ENCODE results near the gene TTC3.

Gene TTC3

GRCh38 chr21:37176716-37177115 lies 103.7 kb downstream of the TTC3 start:
- ATAC-seq (no peak), DNase-seq (no peak)
- Mint-ChIP-seq H3K4me3 (no peak overlapping the region), H3K27ac (no peak overlapping the region), H3K9me3 (no peaks in the 10 kb centered on the region), H3K4me1 (no peaks in the 10 kb centered on the region), H3K27me3 (no peaks in the 10 kb centered on the region)

GRCh38 chr21:37181059-37181458 lies 108.0 kb downstream of the TTC3 start:
- no peak for DNase-seq
- Mint-ChIP-seq H3K4me3 (no peak overlapping the region), H3K4me1 (peaks cover 14% of the 10 kb centered on the region), H3K9me3 (no peaks in the 10 kb centered on the region), H3K27ac (no peak overlapping the region), H3K27me3 (no peaks in the 10 kb centered on the region)
- ATAC-seq, result no peak

GRCh38 chr21:37182222-37182621 lies 109.2 kb downstream of the TTC3 start:
- ATAC-seq (no peak), DNase-seq (no peak)
- Mint-ChIP-seq H3K4me3 (no peak overlapping the region), H3K27me3 (no peaks in the 10 kb centered on the region), H3K27ac (peak overlapping the region in 1 of 2 donors; percentile 37), H3K4me1 (peaks cover 14% of the 10 kb centered on the region), H3K9me3 (no peaks in the 10 kb centered on the region)

GRCh38 chr21:37183749-37184148 lies 110.7 kb downstream of the TTC3 start:
- Mint-ChIP-seq H3K9me3 (no peaks in the 10 kb centered on the region), H3K4me3 (no peak overlapping the region), H3K27ac (peak overlapping the region in 1 of 2 donors; percentile 81), H3K27me3 (no peaks in the 10 kb centered on the region), H3K4me1 (peaks cover 14% of the 10 kb centered on the region)
- no peak for ATAC-seq
- no peak for DNase-seq

- Mint-ChIP-seq H3K4me3 (no peak overlapping the region), H3K9me3 (no peaks in the 10 kb centered on the region), H3K4me1 (peaks cover 14% of the 10 kb centered on the region), H3K27me3 (no peaks in the 10 kb centered on the region), H3K27ac (peak overlapping the region in 1 of 2 donors; percentile 72)
- DNase-seq (no peak), ATAC-seq (no peak)
Observed at GRCh38 chr21:37184784-37185593, 111.9 kb downstream of the TTC3 start.

GRCh38 chr21:37186983-37187382 lies 113.9 kb downstream of the TTC3 start:
- H3K9me3 Mint-ChIP-seq, result no peaks in the 10 kb centered on the region
- DNase-seq (no peak), ATAC-seq (peak; percentile 64)
- H3K27me3 Mint-ChIP-seq, result no peaks in the 10 kb centered on the region
- no peak overlapping the region for H3K4me3 Mint-ChIP-seq
- peaks cover 14% of the 10 kb centered on the region for H3K4me1 Mint-ChIP-seq
- H3K27ac Mint-ChIP-seq, result peak overlapping the region in 1 of 2 donors; percentile 92

- no peak overlapping the region for H3K4me3 Mint-ChIP-seq
- no peaks in the 10 kb centered on the region for H3K27me3 Mint-ChIP-seq
- peaks cover 8% of the 10 kb centered on the region for H3K4me1 Mint-ChIP-seq
- no peak for ATAC-seq
- no peak for DNase-seq
- H3K27ac Mint-ChIP-seq, result no peak overlapping the region
- no peaks in the 10 kb centered on the region for H3K9me3 Mint-ChIP-seq
Observed at GRCh38 chr21:37188825-37189224, 115.8 kb downstream of the TTC3 start.

- no peaks in the 10 kb centered on the region for H3K27me3 Mint-ChIP-seq
- ATAC-seq (no peak), DNase-seq (no peak)
- H3K27ac Mint-ChIP-seq, result peak overlapping the region; percentile 65 to 68
- H3K4me1 Mint-ChIP-seq, result no peaks in the 10 kb centered on the region
- no peaks in the 10 kb centered on the region for H3K9me3 Mint-ChIP-seq
- no peak overlapping the region for H3K4me3 Mint-ChIP-seq
Observed at GRCh38 chr21:37192019-37192418, 119.0 kb downstream of the TTC3 start.

GRCh38 chr21:37193006-37193405 lies 120.0 kb downstream of the TTC3 start:
- Mint-ChIP-seq H3K4me3 (no peak overlapping the region), H3K9me3 (no peaks in the 10 kb centered on the region), H3K27ac (no peak overlapping the region), H3K4me1 (no peaks in the 10 kb centered on the region), H3K27me3 (no peaks in the 10 kb centered on the region)
- ATAC-seq (no peak), DNase-seq (no peak)

- peak overlapping the region in 1 of 2 donors; percentile 23 for H3K27ac Mint-ChIP-seq
- H3K27me3 Mint-ChIP-seq, result no peaks in the 10 kb centered on the region
- no peak overlapping the region for H3K4me3 Mint-ChIP-seq
- no peaks in the 10 kb centered on the region for H3K9me3 Mint-ChIP-seq
- H3K4me1 Mint-ChIP-seq, result no peaks in the 10 kb centered on the region
- DNase-seq, result no peak
- no peak for ATAC-seq
Observed at GRCh38 chr21:37193676-37194075, 120.6 kb downstream of the TTC3 start.

GRCh38 chr21:37195059-37195458 lies 122.0 kb downstream of the TTC3 start:
- Mint-ChIP-seq H3K9me3 (no peaks in the 10 kb centered on the region), H3K4me3 (no peak overlapping the region), H3K4me1 (no peaks in the 10 kb centered on the region), H3K27ac (no peak overlapping the region), H3K27me3 (no peaks in the 10 kb centered on the region)
- no peak for ATAC-seq
- no peak for DNase-seq

GRCh38 chr21:37195610-37196009 lies 122.6 kb downstream of the TTC3 start:
- Mint-ChIP-seq H3K4me3 (no peak overlapping the region), H3K4me1 (no peaks in the 10 kb centered on the region), H3K27me3 (no peaks in the 10 kb centered on the region), H3K9me3 (no peaks in the 10 kb centered on the region), H3K27ac (no peak overlapping the region)
- no peak for DNase-seq
- ATAC-seq, result no peak

- no peaks in the 10 kb centered on the region for H3K4me1 Mint-ChIP-seq
- no peak for DNase-seq
- H3K27me3 Mint-ChIP-seq, result no peaks in the 10 kb centered on the region
- H3K9me3 Mint-ChIP-seq, result no peaks in the 10 kb centered on the region
- peak overlapping the region in 1 of 2 donors; percentile 60 for H3K27ac Mint-ChIP-seq
- ATAC-seq, result no peak
- no peak overlapping the region for H3K4me3 Mint-ChIP-seq
Observed at GRCh38 chr21:37196847-37197246, 123.8 kb downstream of the TTC3 start.

- no peaks in the 10 kb centered on the region for H3K9me3 Mint-ChIP-seq
- no peak for ATAC-seq
- no peaks in the 10 kb centered on the region for H3K4me1 Mint-ChIP-seq
- no peak overlapping the region for H3K27ac Mint-ChIP-seq
- DNase-seq, result no peak
- no peaks in the 10 kb centered on the region for H3K27me3 Mint-ChIP-seq
- H3K4me3 Mint-ChIP-seq, result no peak overlapping the region
Observed at GRCh38 chr21:37197746-37198145, 124.7 kb downstream of the TTC3 start.

GRCh38 chr21:37199057-37199924 lies 126.2 kb downstream of the TTC3 start:
- no peak overlapping the region for H3K4me3 Mint-ChIP-seq
- DNase-seq (no peak), ATAC-seq (no peak)
- H3K4me1 Mint-ChIP-seq, result no peaks in the 10 kb centered on the region
- H3K27me3 Mint-ChIP-seq, result no peaks in the 10 kb centered on the region
- H3K27ac Mint-ChIP-seq, result peak overlapping the region in 1 of 2 donors; percentile 69
- H3K9me3 Mint-ChIP-seq, result no peaks in the 10 kb centered on the region

Data from stimulated activated naive CD8-positive, alpha-beta T cell treated with anti-CD3 and anti-CD28 coated beads, Interleukin-15, amount 100 ng/mL, for 72 hours (primary cell).